Measurements from ENCODE around the gene XRCC4.
"Not testable (repeated sequence)": the region's sequence is repeated elsewhere in the genome, so short reads cannot be mapped to it uniquely, and the experiment has no call there.

The XRCC4 gene

GRCh38 chr5:83348281-83348780, 271.0 kb downstream of the XRCC4 start:
- Histone ChIP-seq H3K36me3 (ENCODE audit: control insufficient read depth, insufficient read depth, low read length) (no peaks in the 10 kb centered on the region), H3K27ac (ENCODE audit: insufficient read depth, low read length, poor library complexity, severe bottlenecking) (no peak overlapping the region), H3K9me3 (ENCODE audit: control insufficient read depth, low read length) (peaks cover 3% of the 10 kb centered on the region), H3K27me3 (replicated peaks; ENCODE audit: control insufficient read depth, insufficient read depth, low read length, poor library complexity, severe bottlenecking) (no peaks in the 10 kb centered on the region), H3K4me1 (ENCODE audit: control insufficient read depth, insufficient read depth, low read length, poor library complexity, severe bottlenecking) (no peaks in the 10 kb centered on the region), H3K4me3 (ENCODE audit: insufficient read depth, low read depth, low read length, poor library complexity, severe bottlenecking) (no peak overlapping the region)
- no peak for DNase-seq

- Histone ChIP-seq H3K36me3 (ENCODE audit: control insufficient read depth, insufficient read depth, low read length) (no peaks in the 10 kb centered on the region), H3K27me3 (replicated peaks; ENCODE audit: control insufficient read depth, insufficient read depth, low read length, poor library complexity, severe bottlenecking) (no peaks in the 10 kb centered on the region), H3K9me3 (ENCODE audit: control insufficient read depth, low read length) (peaks cover 3% of the 10 kb centered on the region), H3K4me1 (ENCODE audit: control insufficient read depth, insufficient read depth, low read length, poor library complexity, severe bottlenecking) (no peaks in the 10 kb centered on the region), H3K4me3 (ENCODE audit: insufficient read depth, low read depth, low read length, poor library complexity, severe bottlenecking) (no peak overlapping the region), H3K27ac (ENCODE audit: insufficient read depth, low read length, poor library complexity, severe bottlenecking) (no peak overlapping the region)
- no peak for DNase-seq
Observed at GRCh38 chr5:83353231-83353630, 275.9 kb downstream of the XRCC4 start.

GRCh38 chr5:83353774-83354173, 276.4 kb downstream of the XRCC4 start:
- Histone ChIP-seq H3K36me3 (ENCODE audit: control insufficient read depth, insufficient read depth, low read length) (no peaks in the 10 kb centered on the region), H3K27ac (ENCODE audit: insufficient read depth, low read length, poor library complexity, severe bottlenecking) (no peak overlapping the region), H3K4me3 (ENCODE audit: insufficient read depth, low read depth, low read length, poor library complexity, severe bottlenecking) (no peak overlapping the region), H3K27me3 (replicated peaks; ENCODE audit: control insufficient read depth, insufficient read depth, low read length, poor library complexity, severe bottlenecking) (no peaks in the 10 kb centered on the region), H3K4me1 (ENCODE audit: control insufficient read depth, insufficient read depth, low read length, poor library complexity, severe bottlenecking) (no peaks in the 10 kb centered on the region), H3K9me3 (ENCODE audit: control insufficient read depth, low read length) (peaks cover 3% of the 10 kb centered on the region)
- DNase-seq, result no peak

DNA sequence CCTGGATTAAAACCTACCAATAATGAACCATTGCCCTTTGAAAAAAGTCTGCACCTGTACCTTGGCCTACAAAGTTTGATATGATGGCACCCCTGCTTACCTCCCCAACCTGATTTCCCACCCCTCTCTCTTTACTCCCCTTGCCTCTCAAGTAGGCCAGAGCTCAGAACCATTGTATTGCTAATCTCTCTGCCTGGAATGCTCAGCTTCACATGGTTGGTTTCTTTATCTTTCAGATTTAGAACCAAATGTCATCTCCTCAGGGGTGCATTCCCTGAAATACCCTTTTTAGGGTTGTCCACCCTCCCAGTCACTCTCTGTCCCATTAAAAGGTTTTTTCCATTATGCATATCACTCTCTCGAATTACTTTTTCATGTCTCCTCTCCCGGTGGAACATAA, 277.6 kb downstream of the XRCC4 start:
- H3K4me3 ChIP-seq (ENCODE audit: insufficient read depth, low read depth, low read length, poor library complexity, severe bottlenecking), result no peak overlapping the region
- H3K27me3 ChIP-seq (replicated peaks; ENCODE audit: control insufficient read depth, insufficient read depth, low read length, poor library complexity, severe bottlenecking), result no peaks in the 10 kb centered on the region
- no peaks in the 10 kb centered on the region for H3K4me1 ChIP-seq (ENCODE audit: control insufficient read depth, insufficient read depth, low read length, poor library complexity, severe bottlenecking)
- H3K9me3 ChIP-seq (ENCODE audit: control insufficient read depth, low read length), result peaks cover under 1% of the 10 kb centered on the region
- no peak for DNase-seq
- no peaks in the 10 kb centered on the region for H3K36me3 ChIP-seq (ENCODE audit: control insufficient read depth, insufficient read depth, low read length)
- no peak overlapping the region for H3K27ac ChIP-seq (ENCODE audit: insufficient read depth, low read length, poor library complexity, severe bottlenecking)

GRCh38 chr5:83355482-83356014, 278.2 kb downstream of the XRCC4 start:
- H3K36me3 ChIP-seq (ENCODE audit: control insufficient read depth, insufficient read depth, low read length); H3K27me3 ChIP-seq (replicated peaks; ENCODE audit: control insufficient read depth, insufficient read depth, low read length, poor library complexity, severe bottlenecking); H3K4me1 ChIP-seq (ENCODE audit: control insufficient read depth, insufficient read depth, low read length, poor library complexity, severe bottlenecking); DNase-seq; H3K4me3 ChIP-seq (ENCODE audit: insufficient read depth, low read depth, low read length, poor library complexity, severe bottlenecking); H3K9me3 ChIP-seq (ENCODE audit: control insufficient read depth, low read length); H3K27ac ChIP-seq (ENCODE audit: insufficient read depth, low read length, poor library complexity, severe bottlenecking): not testable (repeated sequence)

DNA sequence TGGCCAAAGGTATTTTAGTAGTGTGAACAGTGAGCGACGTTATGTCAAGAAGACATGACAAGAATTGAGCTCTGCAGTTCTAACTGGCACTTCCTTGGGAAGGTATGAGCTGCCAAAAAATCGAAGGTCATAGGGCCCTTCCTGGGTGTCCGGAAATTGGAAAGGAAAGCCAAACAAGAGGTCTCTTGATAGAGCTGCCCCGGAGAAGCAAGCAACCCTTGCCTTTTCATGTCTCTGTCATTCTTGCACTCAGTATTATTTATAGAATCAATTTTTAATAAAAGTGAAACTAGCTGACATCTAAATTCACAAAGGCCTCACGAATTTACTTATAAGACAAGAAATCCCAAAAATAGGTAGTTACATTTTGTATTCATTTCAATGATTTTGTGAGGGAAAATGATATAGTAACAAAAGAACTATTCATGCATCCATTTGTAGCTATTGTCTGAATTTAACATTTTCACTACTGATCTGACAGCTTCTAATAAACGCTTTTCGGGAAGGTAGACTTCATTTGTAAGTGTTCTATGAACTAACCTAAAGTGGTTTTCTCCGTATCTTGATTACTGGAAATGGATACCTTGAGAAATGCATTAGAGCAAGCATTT, 280.4 kb downstream of the XRCC4 start:
- H3K9me3 ChIP-seq (ENCODE audit: control insufficient read depth, low read length), result no peaks in the 10 kb centered on the region
- H3K36me3 ChIP-seq (ENCODE audit: control insufficient read depth, insufficient read depth, low read length), result no peaks in the 10 kb centered on the region
- no peak for DNase-seq
- no peaks in the 10 kb centered on the region for H3K27me3 ChIP-seq (replicated peaks; ENCODE audit: control insufficient read depth, insufficient read depth, low read length, poor library complexity, severe bottlenecking)
- no peaks in the 10 kb centered on the region for H3K4me1 ChIP-seq (ENCODE audit: control insufficient read depth, insufficient read depth, low read length, poor library complexity, severe bottlenecking)
- no peak overlapping the region for H3K4me3 ChIP-seq (ENCODE audit: insufficient read depth, low read depth, low read length, poor library complexity, severe bottlenecking)
- H3K27ac ChIP-seq (ENCODE audit: insufficient read depth, low read length, poor library complexity, severe bottlenecking), result no peak overlapping the region

- Histone ChIP-seq H3K4me1 (ENCODE audit: control insufficient read depth, insufficient read depth, low read length, poor library complexity, severe bottlenecking) (no peaks in the 10 kb centered on the region), H3K27me3 (replicated peaks; ENCODE audit: control insufficient read depth, insufficient read depth, low read length, poor library complexity, severe bottlenecking) (no peaks in the 10 kb centered on the region), H3K36me3 (ENCODE audit: control insufficient read depth, insufficient read depth, low read length) (no peaks in the 10 kb centered on the region), H3K27ac (ENCODE audit: insufficient read depth, low read length, poor library complexity, severe bottlenecking) (no peak overlapping the region), H3K9me3 (ENCODE audit: control insufficient read depth, low read length) (no peaks in the 10 kb centered on the region), H3K4me3 (ENCODE audit: insufficient read depth, low read depth, low read length, poor library complexity, severe bottlenecking) (no peak overlapping the region)
- no peak for DNase-seq
Observed at GRCh38 chr5:83360573-83360972, 283.2 kb downstream of the XRCC4 start.

- no peak for DNase-seq
- Histone ChIP-seq H3K4me3 (ENCODE audit: insufficient read depth, low read depth, low read length, poor library complexity, severe bottlenecking) (no peak overlapping the region), H3K4me1 (ENCODE audit: control insufficient read depth, insufficient read depth, low read length, poor library complexity, severe bottlenecking) (no peaks in the 10 kb centered on the region), H3K27me3 (replicated peaks; ENCODE audit: control insufficient read depth, insufficient read depth, low read length, poor library complexity, severe bottlenecking) (no peaks in the 10 kb centered on the region), H3K27ac (ENCODE audit: insufficient read depth, low read length, poor library complexity, severe bottlenecking) (no peak overlapping the region), H3K9me3 (ENCODE audit: control insufficient read depth, low read length) (no peaks in the 10 kb centered on the region), H3K36me3 (ENCODE audit: control insufficient read depth, insufficient read depth, low read length) (no peaks in the 10 kb centered on the region)
Observed at GRCh38 chr5:83362526-83362925, 285.2 kb downstream of the XRCC4 start.

GRCh38 chr5:83363111-83363885, 286.0 kb downstream of the XRCC4 start:
- Histone ChIP-seq H3K9me3 (ENCODE audit: control insufficient read depth, low read length) (no peaks in the 10 kb centered on the region), H3K27ac (ENCODE audit: insufficient read depth, low read length, poor library complexity, severe bottlenecking) (no peak overlapping the region), H3K27me3 (replicated peaks; ENCODE audit: control insufficient read depth, insufficient read depth, low read length, poor library complexity, severe bottlenecking) (no peaks in the 10 kb centered on the region), H3K4me1 (ENCODE audit: control insufficient read depth, insufficient read depth, low read length, poor library complexity, severe bottlenecking) (no peaks in the 10 kb centered on the region), H3K4me3 (ENCODE audit: insufficient read depth, low read depth, low read length, poor library complexity, severe bottlenecking) (no peak overlapping the region), H3K36me3 (ENCODE audit: control insufficient read depth, insufficient read depth, low read length) (no peaks in the 10 kb centered on the region)
- DNase-seq, result no peak

DNA sequence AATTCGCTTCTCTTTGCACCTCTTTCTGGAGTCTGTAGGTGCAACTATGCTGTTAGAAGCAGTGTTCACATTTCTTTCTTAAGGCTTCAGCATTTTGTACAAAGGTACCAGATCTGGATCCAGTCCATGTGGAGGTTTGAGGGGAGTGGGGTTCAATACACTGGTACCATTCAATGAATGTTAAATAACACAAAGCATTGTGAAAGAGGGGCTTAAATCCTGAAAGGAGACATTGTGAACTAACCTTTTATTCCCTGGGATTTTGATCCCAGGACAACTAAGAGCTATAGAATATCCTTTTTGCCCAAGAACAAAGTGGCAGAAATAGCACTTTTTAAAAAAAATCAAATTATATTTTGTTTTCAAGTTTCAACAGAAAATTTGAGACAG, 286.5 kb downstream of the XRCC4 start:
- no peak overlapping the region for H3K27ac ChIP-seq (ENCODE audit: insufficient read depth, low read length, poor library complexity, severe bottlenecking)
- no peak overlapping the region for H3K4me3 ChIP-seq (ENCODE audit: insufficient read depth, low read depth, low read length, poor library complexity, severe bottlenecking)
- H3K27me3 ChIP-seq (replicated peaks; ENCODE audit: control insufficient read depth, insufficient read depth, low read length, poor library complexity, severe bottlenecking), result no peaks in the 10 kb centered on the region
- H3K36me3 ChIP-seq (ENCODE audit: control insufficient read depth, insufficient read depth, low read length), result no peaks in the 10 kb centered on the region
- no peaks in the 10 kb centered on the region for H3K9me3 ChIP-seq (ENCODE audit: control insufficient read depth, low read length)
- DNase-seq, result no peak
- H3K4me1 ChIP-seq (ENCODE audit: control insufficient read depth, insufficient read depth, low read length, poor library complexity, severe bottlenecking), result no peaks in the 10 kb centered on the region

Measured in effector memory CD4-positive, alpha-beta T cell (primary cell).